NT2/D1 (cell line): ENCODE measurements around the gene BDKRB2.

Source experiments
- SUZ12 ChIP-seq: IDR thresholded peaks from 2 replicates; pipeline ENCODE4 v1.6.1; 2011; ENCODE audit not compliant: insufficient read length, insufficient read depth; ENCODE audit errors: extremely low read depth
- YY1 ChIP-seq: IDR thresholded peaks from 2 replicates; pipeline ENCODE4 v1.6.1; 2011; ENCODE audit not compliant: insufficient read length, insufficient read depth
- ZNF274 ChIP-seq: IDR thresholded peaks from 2 replicates; pipeline ENCODE4 v1.6.1; 2011; ENCODE audit warnings: mild to moderate bottlenecking, low read depth, low read length

- TF ChIP-seq ZNF274: no peak
- no peak for TF ChIP-seq YY1
- TF ChIP-seq SUZ12: no peak
Observed at GRCh38 chr14:96231526-96232130, 27.0 kb downstream of the BDKRB2 start.
